Fibroblast of mammary gland (primary cell): ENCODE results near the gene GRID2.

Source experiments
- DNase-seq: peaks from one replicate; pipeline ENCODE4 v3.0.0-alpha.2; 2010; ENCODE audit warnings: low read depth
- H3K4me3 ChIP-seq: 2 replicates; pipeline ENCODE4 v1.5.1; 2011; ENCODE audit warnings: low read depth, mild to moderate bottlenecking, low read length, moderate library complexity; ENCODE audit not compliant: control insufficient read depth
- CTCF ChIP-seq: conservative IDR thresholded peaks from 2 replicates; pipeline ENCODE4 v1.5.1; 2011; ENCODE audit warnings: low read depth, low read length, inconsistent platforms; ENCODE audit not compliant: control insufficient read depth, insufficient read depth

The GRID2 gene

DNA sequence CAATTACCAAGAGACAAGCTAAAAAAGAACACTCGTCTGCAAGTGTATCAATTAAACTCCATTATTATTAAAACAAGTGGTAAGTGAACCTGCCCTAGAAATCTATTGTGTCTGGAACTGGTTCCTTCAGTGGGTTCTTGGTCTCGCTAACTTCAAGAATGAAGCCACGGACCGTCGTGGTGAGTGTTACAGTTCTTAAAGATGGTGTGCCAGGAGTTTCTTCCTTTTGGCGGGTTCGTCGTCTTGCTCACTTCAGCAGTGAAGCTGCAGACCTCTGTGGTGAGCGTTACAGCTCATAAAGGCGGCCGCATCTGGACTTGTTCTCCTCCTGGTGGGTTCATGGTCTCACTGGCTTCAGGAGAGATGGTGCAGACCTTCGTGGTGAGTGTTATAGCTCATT is 231.8 kb downstream of the GRID2 start:
- TF ChIP-seq CTCF = no peak
- H3K4me3 ChIP-seq = no peak overlapping the region
- no peak for DNase-seq

- no peak for DNase-seq
- H3K4me3 ChIP-seq = no peak overlapping the region
- TF ChIP-seq CTCF = no peak
Measured at GRCh38 chr4:92551616-92552015, 247.8 kb downstream of the GRID2 start.

- H3K4me3 ChIP-seq = no peak overlapping the region
- TF ChIP-seq CTCF = no peak
- DNase-seq = no peak
Measured at GRCh38 chr4:92566269-92566668, 262.5 kb downstream of the GRID2 start.

DNA sequence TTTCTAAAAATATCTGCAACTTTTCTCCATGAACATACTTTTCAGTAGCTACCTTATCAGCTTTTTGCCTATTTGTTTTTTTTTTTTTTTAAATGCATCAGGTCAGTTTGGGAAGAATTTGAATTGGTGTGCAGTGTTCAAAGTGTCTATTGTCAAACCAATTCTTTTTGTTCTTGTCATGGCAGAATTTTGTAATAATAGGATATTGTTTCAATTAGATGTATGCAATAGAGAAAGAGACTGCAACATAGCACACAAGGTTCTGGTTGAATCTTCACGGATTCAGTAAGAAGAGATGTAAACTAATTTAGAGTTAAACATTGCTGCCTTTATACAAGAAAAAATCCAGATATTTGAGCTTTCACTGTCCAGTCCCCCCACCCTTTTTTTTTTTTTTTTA is 277.1 kb downstream of the GRID2 start:
- DNase-seq = no peak
- no peak overlapping the region for H3K4me3 ChIP-seq
- no peak for TF ChIP-seq CTCF

- no peak overlapping the region for H3K4me3 ChIP-seq
- no peak for DNase-seq
- no peak for TF ChIP-seq CTCF
Measured at GRCh38 chr4:92599044-92599443, 295.3 kb downstream of the GRID2 start.

- no peak overlapping the region for H3K4me3 ChIP-seq
Measured at GRCh38 chr4:92600638-92601037, 296.9 kb downstream of the GRID2 start.

More at GRCh38 chr4:92600638-92601037, 296.9 kb downstream of the GRID2 start:
- no peak for TF ChIP-seq CTCF
- no peak for DNase-seq
